HFFc6 (cell line): ENCODE data around the gene PDE6B. TPM values are rescaled to one million over a fixed set of nuclear protein-coding genes. Genes with fewer than 3 reads are reported as not detected.

Source experiments
- DNase-seq: peaks from one replicate; pipeline ENCODE4 v3.0.0-alpha.2; 2018
- H3K27ac Mint-ChIP-seq: 2 replicates; pipeline ENCODE4 v1.8.0; 2020; ENCODE audit warnings: mild to moderate bottlenecking, mixed read lengths
- H3K27me3 Mint-ChIP-seq: 2 replicates; pipeline ENCODE4 v1.8.0; 2021; ENCODE audit warnings: mild to moderate bottlenecking, moderate library complexity, mixed read lengths; ENCODE audit not compliant: insufficient read depth
- H3K36me3 Mint-ChIP-seq: 2 replicates; pipeline ENCODE4 v1.8.0; 2021; ENCODE audit warnings: low read depth, mixed read lengths
- H3K4me1 Mint-ChIP-seq: 2 replicates; pipeline ENCODE4 v1.8.0; 2020; ENCODE audit warnings: low read depth, mixed read lengths
- H3K4me3 Mint-ChIP-seq: 2 replicates; pipeline ENCODE4 v1.8.0; 2020; ENCODE audit warnings: mild to moderate bottlenecking, moderate library complexity, mixed read lengths
- H3K9me3 Mint-ChIP-seq: 2 replicates; pipeline ENCODE4 v1.8.0; 2020; ENCODE audit warnings: mild to moderate bottlenecking, mixed read lengths
- total RNA-seq, 6 experiments: library from RNA; stranded (reverse); fragmentation: NEBNext Ultra II Directional; extraction: Animal tissue kit (Norgen Biotek cat#: 25700); gene quantifications; 2 replicates in 1 of 6; 3 replicates in 5 of 6; pipeline ENCODE4 v1.2.3, GENCODE V29; 2021
- TF ChIP-seq, protein P1 (sequence below): fragments of 200-600 bp; sonication (generic); IDR thresholded peaks from 2 replicates; pipeline ENCODE4 v1.5.0; 2021; ENCODE audit warnings: antibody characterized with exemption, mild to moderate bottlenecking

The PDE6B gene
- total RNA-seq, 6 experiments from 2014 or later = not detected

DNA sequence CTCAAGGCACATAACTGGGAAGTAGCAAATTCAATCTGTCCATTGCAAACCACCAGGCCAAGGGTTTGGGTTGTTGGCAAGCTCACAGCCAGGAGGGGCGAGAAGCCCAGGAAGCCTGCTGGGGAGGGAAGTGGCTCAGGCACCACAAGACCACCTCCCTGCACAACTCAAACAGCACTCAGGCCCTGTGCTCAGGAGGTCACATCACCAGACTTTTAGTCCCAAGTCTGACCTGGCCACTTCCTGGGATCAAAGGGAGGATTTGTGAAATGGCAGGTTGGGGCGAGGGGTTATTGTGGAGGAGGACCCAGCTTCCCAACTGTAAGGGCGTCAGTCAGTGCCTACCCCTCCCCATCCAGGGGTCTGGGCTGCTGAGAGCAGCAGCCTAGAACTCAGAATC lies 46.4 kb downstream of the PDE6B start:
- H3K27me3 Mint-ChIP-seq = no peaks in the 10 kb centered on the region
- TF ChIP-seq, protein P1, sequence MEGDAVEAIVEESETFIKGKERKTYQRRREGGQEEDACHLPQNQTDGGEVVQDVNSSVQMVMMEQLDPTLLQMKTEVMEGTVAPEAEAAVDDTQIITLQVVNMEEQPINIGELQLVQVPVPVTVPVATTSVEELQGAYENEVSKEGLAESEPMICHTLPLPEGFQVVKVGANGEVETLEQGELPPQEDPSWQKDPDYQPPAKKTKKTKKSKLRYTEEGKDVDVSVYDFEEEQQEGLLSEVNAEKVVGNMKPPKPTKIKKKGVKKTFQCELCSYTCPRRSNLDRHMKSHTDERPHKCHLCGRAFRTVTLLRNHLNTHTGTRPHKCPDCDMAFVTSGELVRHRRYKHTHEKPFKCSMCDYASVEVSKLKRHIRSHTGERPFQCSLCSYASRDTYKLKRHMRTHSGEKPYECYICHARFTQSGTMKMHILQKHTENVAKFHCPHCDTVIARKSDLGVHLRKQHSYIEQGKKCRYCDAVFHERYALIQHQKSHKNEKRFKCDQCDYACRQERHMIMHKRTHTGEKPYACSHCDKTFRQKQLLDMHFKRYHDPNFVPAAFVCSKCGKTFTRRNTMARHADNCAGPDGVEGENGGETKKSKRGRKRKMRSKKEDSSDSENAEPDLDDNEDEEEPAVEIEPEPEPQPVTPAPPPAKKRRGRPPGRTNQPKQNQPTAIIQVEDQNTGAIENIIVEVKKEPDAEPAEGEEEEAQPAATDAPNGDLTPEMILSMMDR = no peak
- H3K27ac Mint-ChIP-seq = no peak overlapping the region
- no peak overlapping the region for H3K4me3 Mint-ChIP-seq
- H3K36me3 Mint-ChIP-seq = peaks cover 21% of the 10 kb centered on the region
- no peak for DNase-seq
- H3K4me1 Mint-ChIP-seq = peaks cover 9% of the 10 kb centered on the region
- no peaks in the 10 kb centered on the region for H3K9me3 Mint-ChIP-seq

DNA sequence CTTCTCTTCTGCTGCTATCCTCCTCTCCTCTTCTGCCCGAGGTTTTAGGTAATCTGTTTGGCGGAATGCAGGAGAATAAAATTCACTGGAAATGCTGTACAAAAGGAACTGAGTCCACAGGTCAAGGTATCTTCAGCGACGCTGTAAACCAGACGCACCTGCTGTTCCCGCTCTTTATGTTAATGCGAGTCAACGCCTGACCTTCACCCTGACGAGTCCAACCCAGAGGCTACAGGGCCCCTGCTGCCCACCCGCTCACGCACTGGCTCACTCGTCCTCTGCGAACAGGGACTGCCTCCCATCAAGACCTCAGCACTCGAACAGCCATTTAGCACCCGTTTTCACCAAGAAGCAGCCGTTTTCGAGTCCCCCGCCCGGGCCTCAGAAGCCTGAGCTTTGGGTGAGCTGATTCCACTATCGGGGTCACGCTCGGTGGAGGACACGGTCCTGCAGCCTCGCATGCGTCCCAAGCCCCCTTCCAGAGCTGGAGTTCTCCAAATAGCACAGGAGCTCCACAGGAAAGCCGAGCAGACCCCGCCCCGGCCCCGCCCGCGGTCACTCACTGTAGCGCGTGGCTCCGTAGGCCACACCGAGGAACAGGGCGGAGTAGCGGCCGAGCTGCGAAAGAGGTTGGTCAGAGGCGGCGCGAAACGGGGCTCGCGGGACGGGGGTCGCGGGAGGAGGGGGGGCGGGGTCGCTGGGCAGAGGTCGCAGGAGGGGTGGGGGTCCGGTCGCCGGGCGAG lies 48.1 kb downstream of the PDE6B start:
- peaks cover 21% of the 10 kb centered on the region for H3K36me3 Mint-ChIP-seq
- peak overlapping the region; percentile 75 for H3K27ac Mint-ChIP-seq
- H3K9me3 Mint-ChIP-seq = no peaks in the 10 kb centered on the region
- peak overlapping the region; percentile 91 for H3K4me3 Mint-ChIP-seq
- no peak for DNase-seq
- TF ChIP-seq, protein P1 = no peak
- peaks cover 9% of the 10 kb centered on the region for H3K4me1 Mint-ChIP-seq
- no peaks in the 10 kb centered on the region for H3K27me3 Mint-ChIP-seq

DNA sequence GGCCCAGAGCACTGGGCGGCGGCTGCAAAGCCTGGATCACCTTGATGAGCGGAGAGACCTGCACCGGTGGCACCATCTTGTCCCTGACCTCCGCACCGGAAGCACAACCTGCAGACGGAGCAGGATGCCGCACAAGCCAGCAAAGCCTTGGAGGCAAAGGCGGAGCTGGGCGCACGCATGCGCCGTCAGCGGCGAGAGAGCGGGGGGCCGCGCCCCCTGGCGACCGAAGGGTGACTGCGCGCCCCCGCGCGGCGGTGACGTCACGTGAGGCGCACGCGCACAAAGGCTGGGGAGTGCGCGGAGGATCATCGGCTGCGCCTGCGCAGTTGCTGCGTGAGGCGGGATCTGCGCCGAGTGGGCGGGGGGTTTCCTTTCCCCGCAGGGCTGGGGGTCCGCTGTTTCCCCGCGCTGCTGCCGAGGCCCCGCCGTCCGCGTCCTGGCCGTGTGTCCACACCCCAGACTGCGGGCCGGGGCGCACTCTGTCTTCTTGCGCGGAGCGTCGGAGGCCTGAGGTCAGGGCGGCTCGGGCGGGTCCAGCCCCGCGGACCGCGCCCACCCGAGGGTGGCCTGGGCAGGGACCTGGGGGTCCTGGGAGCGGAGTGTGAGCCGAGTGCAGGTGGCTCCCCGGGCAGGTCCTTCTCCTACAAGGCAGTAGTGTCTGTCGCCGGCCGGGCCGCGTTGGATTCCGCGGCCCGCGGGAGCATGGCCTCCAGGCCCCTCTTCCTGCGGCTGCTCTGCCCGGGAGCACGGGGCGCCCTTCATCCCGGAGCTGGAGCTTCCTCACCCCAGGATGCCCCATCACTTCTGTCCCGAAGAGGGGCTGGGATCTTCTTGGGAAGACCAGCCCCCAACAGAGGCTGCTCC lies 49.0 kb downstream of the PDE6B start, which contains the start of the genes ATP5ME and MYL5:
TSS of gene ATP5ME (minus strand) at position 105 of the 864 bp plus-strand sequence. CDS start at position 76, 29 bp downstream.
TSS of gene MYL5 (plus strand) at position 371 of the 864 bp plus-strand sequence. CDS start 3,485 bp downstream, outside the sequence.
- peaks cover 21% of the 10 kb centered on the region for H3K36me3 Mint-ChIP-seq
- TF ChIP-seq, protein P1 = peak; percentile 97
- peak within 1 kb of the TSS; percentile 75 for H3K27ac Mint-ChIP-seq
- H3K9me3 Mint-ChIP-seq = no peaks in the 10 kb centered on the region
- H3K4me3 Mint-ChIP-seq = peak within 1 kb of the TSS; percentile 91
- peak; percentile 94 for DNase-seq
- H3K4me1 Mint-ChIP-seq = peaks cover 9% of the 10 kb centered on the region
- H3K27me3 Mint-ChIP-seq = no peaks in the 10 kb centered on the region

DNA sequence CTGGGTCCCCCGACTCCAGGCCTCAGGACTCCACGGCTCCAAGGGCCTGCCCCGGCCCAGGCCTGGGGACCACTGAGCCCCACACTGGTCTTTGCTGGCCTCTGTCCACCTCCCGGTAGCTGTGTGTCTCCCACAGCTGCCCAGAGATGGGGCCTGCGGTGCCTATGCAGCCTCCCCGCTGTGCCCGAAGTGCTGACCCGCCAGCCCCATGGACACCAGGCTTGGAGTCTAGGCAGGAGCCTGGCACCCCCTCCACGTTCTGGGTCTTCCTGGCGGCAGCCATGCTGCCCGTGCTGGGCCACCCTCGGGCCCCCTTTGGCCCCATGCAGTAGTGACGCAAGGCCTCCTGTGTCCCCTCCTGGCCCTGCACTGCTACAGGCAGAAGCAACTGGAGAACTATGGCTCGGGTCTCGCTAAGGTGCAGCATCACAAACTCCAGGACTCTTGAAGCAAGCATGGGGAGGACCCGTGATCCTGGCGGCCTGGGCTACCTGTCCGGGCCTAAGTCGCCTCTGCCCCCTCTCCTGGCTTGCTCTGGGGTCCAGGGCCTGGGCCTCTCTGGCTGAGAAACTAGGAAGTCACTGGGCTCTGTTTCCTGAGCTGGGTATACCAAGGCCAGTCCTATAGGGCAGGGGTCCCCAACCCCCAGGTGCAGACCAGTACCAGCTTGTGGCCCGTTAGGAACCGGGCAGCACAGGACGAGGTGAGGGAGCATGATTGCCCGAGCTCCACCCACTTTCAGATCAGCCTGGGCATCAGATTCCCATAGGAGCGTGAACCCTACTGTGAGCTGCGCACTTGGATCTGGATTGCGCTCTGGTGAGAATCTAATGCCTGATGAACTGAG lies 49.9 kb downstream of the PDE6B start:
- H3K9me3 Mint-ChIP-seq = no peaks in the 10 kb centered on the region

More for the DNA sequence above, 49.9 kb downstream of the PDE6B start:
- peaks cover 9% of the 10 kb centered on the region for H3K4me1 Mint-ChIP-seq
- TF ChIP-seq, protein P1 = no peak
- no peaks in the 10 kb centered on the region for H3K27me3 Mint-ChIP-seq
- H3K36me3 Mint-ChIP-seq = peaks cover 21% of the 10 kb centered on the region
- H3K27ac Mint-ChIP-seq = peak overlapping the region; percentile 75
- peak overlapping the region; percentile 91 for H3K4me3 Mint-ChIP-seq
- DNase-seq = peak; percentile 14
